ENCODE measurements around the gene KCNAB2.

- TF ChIP-seq CTCF (IDR thresholded peaks at IDR 0.05) (no peak), POLR2A (IDR thresholded peaks at IDR 0.05) (no peak), POLR2AphosphoS5 (IDR thresholded peaks at IDR 0.05) (no peak), EP300 (IDR thresholded peaks at IDR 0.05) (no peak)
Observed at GRCh38 chr1:6009120-6010040, 36.3 kb upstream of the KCNAB2 start.
